ENCODE measurements around the gene TES.

TES gene

DNA sequence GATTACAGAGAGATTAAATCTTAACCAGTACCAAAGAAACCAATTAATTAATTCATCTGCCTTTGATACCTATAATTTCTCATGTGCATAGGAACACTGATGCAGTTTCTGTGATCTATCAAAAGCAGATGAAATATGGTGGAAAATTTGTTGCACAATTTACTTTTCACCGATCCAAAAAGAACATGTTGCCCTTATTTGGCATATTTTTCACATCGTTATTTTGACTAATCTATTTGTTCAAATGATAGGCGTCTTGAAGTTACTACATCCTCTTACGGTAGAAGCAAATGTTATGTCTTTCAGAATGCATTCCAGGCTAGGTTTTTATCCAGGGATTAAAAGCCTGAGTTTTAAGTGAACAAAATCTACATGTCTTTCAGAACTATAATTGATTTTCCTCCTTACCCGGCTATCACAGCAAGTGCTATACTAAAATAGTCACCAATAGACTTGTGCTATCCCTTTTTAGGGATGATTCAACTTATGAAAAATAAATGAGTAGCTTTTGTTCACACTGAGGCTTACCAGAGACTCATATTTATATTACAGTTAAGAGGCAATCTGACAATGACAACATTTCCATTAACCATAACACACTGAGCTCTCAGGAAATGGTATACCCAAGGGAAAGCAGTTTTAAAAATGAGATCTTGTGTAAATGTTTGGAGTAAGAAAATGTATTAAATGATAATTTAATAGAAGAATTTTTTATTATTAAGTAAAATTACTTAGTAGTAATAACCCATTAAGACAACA is 16.8 kb upstream of the TES start:
- no peak for DNase-seq (ENCODE audit: low read depth in 2 of 2)

DNA sequence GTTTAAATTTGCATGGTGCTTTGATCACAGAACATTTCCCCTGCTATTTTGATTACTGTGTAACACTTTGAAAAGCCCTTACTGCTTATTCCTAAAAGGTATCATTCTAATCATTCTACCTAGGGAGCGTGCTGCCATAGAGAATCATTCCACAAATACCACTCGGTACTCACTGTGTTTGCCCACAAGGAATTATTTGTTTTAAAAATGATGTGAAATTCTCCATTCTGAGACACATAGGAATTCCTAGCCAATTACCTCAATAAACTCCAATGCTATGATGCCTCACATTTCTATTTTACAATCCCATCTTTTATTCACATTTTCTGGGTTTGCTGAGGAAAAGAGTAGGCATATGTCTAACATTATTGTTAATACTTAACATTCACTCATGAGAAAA is 16.2 kb upstream of the TES start:
- DNase-seq (ENCODE audit: low read depth in 2 of 2) = no peak

DNA sequence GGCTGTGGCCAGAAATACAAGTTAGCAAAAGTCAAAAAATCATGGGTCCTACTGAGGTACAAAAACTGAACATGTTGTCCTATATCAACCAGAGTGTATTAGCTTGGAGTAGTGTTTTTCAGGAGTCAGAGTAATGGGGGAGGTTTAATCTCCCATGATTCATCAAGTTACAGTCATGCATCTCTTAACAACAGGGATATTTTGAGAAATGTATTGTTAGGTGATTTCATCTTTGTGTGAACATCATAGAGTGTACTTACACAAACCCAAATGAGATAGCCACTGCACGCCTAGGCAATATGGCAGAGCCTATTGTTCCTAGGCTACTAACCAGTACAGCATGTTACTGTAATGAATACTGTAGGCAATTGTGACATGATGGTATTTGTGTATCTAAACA is 14.9 kb upstream of the TES start:
- no peak for DNase-seq (ENCODE audit: low read depth in 2 of 2)

DNA sequence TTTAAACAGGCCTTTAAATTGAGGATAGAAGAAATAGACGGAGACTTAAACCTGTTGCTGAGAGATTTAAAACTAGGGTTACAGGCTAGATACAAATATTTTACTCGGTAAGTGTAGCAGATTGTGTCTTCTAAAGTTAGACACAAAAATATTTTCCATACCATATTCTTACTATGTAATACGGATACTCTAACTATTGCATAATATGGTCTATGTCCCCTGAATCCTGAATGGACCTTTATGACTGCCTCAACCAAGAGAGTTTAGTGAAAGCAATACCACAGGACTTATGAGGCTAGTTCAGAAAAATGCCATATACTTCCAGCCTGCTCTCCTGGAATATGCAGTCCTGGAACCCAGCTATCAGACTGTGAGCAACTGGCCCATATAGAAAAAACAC is 13.4 kb upstream of the TES start:
- no peak for DNase-seq (ENCODE audit: low read depth in 2 of 2)

DNA sequence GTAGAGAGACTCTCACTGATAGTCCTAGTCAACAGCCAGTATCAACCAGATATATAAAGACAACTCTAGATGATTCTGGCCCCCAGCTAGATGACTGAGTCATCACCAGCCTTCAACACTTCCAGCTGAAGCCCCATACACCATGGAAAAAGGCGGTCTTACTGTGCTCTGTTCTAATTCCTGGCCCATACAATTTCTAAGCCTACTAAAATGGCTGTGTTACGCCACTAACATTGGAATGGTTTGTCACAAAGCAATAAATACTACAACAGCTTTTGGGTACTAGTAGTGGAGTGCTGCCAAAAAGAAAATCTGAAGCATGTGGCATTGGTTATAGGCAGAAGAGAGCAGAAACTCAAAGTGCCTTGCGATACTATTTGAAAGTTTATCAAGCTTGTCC is 13.0 kb upstream of the TES start:
- DNase-seq (ENCODE audit: low read depth in 2 of 2) = no peak

DNA sequence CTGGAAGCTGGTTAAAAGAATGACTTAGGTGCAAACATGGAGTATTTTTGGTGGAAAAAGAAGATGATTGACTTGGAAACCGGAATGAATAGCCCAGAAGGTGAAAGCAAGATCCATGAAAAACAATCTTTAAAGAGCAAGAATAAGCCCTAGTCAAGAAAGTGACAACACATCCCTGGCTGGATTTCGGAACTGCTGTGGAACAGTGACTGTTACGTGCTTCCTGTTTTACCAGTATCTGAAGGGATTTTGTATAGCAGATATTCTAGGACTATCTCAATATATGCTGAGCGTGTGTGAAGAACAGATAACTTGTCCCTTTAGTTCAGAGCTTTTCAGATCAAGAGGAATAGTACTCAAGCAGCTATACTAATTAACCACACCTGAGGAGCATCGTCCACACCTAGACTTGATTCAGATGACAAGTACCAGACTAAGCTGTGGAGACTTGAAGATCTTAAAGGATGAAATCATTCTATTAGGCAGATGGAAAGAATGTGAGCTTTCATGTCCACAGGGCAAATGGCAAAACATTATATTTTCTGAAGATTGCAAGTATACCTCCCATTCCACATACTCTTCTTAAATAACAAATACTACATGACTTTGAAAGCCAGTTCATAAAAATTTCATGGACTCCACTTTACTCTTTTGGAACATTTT is 11.5 kb upstream of the TES start:
- DNase-seq (ENCODE audit: low read depth in 2 of 2) = no peak

DNA sequence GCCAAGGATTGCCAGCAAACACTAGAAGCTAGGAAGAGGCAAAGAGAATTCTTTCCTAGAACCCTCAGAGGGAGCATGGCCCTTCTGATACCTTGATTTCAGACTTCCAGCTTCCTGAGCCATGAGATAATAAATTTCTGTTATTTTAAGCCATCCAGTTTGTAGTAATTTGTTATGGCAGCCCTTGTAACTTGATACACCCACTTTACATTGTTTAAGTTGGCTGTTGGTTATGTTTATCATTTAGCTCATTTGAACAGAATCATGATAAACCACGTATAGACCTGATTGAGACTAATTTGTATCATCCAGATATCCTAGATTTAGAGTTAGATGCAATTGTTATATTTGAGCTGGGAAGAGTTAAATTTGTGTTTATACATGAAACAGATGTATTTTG is 9.4 kb upstream of the TES start:
- no peak for DNase-seq (ENCODE audit: low read depth in 2 of 2)

DNA sequence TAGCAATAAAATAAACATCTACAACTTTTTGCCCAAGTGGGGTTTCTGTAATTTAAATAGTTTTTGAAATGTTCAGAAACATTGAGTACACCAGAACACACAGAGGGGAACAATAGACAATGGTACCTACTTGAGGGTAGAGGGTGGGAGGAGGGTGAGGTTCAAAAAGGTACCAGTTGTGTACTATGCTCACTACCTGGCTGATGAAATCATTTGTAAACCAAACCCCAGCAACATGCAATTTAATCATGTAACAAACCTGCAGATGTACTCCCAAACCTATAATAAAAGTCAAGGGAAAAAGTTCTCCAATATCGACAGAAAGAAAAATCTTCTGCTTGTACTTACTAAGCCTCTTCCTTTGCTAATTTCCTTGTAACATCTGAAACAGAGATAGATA is 4.2 kb upstream of the TES start:
- DNase-seq (ENCODE audit: low read depth in 2 of 2) = no peak

DNA sequence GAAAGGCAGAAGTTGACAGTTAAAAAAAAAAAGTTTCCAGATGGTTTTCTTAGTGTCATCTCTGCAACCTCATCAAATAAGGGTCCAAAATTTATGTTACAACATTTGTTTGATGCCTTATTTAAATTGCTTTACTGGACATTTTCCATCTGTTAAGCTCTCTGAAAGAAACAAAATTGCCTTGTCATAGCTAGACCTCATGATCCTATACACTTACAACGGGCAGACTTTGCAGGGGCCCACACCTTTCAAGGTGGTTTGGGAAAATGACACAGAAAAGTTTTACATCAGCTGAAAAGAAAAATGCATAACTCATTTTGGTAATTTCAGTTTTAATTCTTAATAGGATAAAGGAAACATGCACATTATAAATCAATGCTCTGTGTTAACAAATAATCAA is 1.4 kb upstream of the TES start:
- no peak for DNase-seq (ENCODE audit: low read depth in 2 of 2)

DNA sequence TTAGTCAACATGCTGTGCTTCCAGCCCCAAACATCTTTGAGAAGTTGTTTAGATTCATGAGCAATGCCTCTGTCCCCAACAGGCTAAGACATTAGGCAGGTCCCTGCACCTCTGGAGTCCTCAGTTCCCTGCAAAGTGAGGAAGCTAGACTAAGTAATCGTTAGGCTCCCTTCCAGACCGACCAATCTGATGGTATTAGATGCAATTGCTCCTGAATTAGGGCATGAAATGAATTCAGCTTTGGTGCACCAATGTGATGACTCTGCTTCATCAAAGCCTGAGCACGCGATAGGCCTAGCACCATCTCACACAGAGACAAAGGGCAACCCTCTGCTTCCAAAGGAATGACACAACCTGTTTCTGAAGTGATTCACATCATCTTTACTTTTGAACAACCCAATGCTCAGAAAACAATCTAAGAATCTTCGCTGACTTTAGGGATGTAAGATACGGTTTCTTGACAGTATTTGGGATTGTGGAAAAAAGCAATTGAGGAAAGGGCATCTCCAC is 723 bp upstream of the TES start:
- no peak for DNase-seq (ENCODE audit: low read depth in 2 of 2)

DNA sequence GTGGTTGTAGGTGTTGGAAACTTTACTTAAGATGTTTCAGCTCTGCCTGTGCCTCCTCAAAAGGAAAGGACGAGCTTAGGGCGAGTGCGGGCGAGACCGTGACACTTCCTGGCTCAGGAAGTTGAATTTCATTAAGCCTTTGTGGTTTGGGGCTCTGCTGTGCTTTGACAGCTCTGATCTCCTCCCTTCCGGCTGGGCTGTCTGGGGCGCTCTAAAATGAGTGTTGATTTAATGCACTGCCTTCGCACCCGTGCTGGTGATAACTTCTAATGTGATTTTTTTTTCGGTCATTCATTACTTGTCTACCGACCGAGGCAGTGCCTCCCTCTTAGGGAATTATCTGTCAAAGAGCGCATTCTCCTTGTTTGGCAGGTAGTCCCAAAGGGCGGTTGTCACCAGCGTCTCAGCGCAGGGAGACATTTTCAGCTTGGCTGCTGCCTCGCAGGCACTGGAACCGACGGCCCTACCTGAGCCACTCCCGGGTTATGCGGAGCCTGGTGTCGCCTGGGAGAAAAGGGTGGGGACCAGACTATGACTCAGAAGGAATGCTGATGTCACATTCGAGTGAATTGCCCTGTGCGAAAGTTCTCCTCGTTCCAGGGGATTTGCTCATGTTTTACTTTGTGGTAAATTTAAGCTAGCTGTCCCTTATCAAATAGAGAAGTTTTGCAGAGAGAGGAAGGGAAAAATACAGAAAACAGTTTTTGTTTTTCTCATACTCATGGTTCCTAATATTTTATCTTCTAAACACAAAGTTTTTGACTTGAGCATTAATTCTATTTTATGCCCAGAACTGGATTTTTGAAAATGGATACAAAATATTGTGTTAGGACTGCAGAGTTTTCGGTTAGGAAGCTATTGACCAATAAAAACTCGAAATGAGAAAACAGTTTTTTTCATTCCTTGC is 920 bp downstream of the TES start:
- peak; percentile 57 to 65 for DNase-seq (ENCODE audit: low read depth in 2 of 2)

DNA sequence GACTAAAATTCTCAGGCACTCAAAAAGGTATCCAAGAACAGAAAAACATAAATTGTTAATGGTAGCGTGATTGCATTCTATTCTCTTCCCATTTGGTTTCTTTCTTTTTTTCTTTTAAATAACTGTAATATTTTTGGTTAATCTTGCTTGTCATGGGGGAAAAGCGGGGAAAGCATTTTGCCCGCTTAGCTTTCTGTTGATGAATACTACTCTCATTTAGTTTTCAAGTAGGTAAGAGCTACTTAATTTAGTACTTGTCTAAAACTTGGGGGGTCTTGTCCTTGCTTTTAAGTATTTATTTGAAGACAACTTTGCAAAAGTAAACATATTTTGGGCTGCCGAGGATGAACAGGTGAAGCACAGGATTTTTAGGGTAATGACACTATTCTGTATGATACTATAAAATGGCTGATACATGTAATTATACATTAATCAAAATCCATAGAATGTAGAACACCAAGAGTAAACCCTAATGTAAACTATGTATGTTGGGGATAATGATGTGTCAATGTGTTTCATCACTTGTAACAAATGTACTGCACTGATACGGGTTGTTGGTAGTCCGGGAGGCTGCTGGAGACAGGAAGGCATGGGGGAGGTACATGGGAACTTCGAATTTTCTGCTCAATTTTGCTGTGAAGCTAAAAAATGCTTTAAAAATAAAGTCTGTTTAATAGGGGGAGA is 1.7 kb downstream of the TES start:
- DNase-seq (ENCODE audit: low read depth in 2 of 2) = no peak

DNA sequence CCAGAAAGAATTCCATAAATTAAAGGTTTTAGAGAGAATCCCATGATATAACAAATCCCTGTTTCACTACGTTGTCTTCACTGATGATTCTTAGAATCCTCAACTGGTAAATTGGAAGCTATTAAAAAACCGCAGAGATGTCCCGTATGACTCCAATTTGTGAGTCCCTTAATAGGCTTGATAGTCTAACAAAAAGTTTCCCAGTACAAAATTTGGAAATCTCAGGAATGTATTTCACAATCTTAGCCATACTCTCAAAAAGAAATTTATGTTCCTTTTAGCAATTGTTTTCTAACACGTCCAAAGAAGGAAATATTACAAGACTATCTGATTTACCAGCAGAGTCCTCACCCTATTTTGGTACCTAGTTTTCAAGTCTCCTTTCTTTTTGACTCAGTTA is 2.5 kb downstream of the TES start:
- DNase-seq (ENCODE audit: low read depth in 2 of 2) = no peak

DNA sequence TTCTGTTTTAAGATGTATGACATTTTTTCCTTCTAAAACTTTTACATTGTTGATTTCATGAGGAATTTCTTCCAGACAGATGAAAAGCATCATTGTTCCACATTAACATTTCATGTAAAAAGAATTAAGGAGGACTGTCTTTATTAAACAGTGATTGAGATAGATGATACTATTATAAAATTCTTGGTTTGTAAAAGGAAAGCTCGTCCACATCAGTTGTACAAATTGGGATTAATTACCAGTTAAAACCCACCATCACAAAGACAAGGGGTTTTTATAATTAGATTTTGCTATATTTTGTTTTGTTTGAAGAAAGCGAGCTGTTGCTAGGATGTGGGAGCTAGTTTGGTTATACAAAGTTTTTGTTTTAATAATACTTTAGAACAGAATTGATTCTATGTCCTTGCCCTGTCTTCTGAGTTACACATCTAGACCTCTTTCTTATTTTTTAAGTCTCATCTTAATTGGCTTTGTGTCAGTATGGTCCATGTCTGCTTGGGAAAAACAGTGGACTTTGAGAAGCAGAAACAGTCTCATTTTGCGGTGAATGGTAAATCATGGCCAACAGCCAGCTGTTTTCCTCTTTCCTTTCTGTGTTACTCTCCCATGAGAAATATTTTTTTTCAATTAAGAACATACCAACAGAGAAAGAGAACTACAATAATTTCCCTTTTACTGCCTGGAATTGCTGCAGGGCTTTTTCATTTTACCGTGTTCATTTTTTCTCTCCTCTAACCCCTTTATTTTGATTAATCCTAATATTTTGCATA is 3.2 kb downstream of the TES start:
- DNase-seq (ENCODE audit: low read depth in 2 of 2) = no peak

DNA sequence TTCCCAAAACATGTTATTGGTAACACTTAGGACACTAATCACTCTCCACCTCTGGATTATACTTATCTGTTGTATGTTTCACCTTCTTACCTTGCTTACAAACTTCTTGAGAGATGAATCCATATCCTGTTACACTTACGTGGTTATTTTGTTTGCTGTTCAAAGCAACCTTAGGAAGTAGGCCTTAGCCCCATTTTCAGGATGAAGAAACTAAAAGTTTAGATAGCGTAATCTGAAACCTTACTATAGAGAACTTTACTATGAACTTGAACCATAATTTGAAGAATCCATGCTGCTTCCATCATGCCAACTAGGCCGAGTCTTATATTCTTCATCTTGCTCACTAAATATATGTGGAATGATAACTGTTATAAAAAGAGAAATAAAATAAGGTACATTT is 4.6 kb downstream of the TES start:
- DNase-seq (ENCODE audit: low read depth in 2 of 2) = no peak

DNA sequence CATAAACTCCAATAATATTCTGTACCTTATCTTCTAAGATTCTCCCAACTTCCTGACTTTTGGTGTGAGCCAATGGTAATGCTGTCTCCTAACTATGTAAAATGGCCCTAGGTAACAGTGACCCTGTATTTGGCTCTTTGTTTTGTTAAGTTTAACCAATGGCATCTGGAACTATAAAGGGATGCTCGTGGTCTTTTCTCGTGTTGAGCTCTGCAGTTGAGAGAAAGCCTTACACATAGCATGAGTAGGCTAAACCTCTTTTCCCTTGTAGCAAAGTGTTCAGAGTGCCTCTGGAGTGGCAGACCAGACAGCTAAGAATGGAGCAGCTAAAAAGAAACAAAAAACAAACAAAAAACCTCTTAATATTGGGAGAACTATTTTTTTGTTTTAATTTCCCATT is 5.2 kb downstream of the TES start:
- no peak for DNase-seq (ENCODE audit: low read depth in 2 of 2)

DNA sequence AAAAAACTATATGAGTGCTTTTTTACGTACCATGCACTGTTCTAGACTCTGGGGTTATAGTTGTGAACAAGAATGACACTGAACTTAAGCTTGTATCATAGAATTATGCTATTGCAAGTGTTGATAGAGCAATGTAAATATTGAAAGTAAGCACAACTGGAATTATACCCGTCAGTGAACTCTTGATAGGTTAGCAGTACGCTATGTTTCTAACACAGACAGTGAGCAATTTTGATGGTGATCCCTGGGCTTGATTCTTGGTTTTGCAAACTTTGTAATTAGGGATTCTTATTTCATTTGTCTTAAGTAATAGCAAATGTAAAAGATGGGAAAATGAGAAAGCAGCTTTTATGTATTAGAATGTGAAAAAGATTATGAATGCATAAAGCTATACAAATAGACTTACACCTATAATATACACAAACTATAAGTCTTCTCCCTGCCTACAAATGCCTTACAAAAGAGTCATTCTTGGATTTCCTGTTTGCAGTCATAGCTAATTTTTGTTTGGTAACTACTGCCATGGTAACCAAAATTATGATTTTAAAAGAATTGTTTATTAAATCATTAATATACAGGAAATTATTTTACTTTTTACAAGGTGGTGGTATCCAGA is 6.7 kb downstream of the TES start:
- no peak for DNase-seq (ENCODE audit: low read depth in 2 of 2)

DNA sequence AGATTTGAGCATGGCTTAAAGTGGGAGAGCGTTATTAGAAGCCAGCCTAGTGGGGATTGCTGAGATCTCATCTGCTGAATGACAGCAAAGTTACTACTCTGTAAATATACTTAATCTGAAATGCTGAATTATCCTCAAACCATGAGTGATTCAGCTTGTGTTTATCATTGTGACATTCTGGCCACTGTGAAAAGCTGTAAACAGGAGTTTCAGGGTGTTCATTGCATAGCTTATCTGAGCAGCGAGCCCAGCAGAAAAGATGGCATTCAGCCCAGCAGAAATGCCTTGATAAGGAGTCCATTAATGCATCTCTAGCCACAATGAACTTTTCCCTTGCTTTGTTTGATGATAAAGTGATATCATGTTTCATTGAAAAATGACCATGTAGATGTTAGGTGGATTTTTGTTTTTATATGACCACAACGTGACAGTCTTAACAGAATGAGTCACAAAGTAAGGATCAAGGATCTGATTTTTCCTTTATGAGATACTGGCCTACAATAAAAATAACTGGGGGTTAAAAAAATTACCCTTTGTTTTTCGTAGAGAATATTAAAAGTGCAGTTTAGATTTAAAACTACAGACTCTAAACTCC is 7.8 kb downstream of the TES start:
- no peak for DNase-seq (ENCODE audit: low read depth in 2 of 2)

DNA sequence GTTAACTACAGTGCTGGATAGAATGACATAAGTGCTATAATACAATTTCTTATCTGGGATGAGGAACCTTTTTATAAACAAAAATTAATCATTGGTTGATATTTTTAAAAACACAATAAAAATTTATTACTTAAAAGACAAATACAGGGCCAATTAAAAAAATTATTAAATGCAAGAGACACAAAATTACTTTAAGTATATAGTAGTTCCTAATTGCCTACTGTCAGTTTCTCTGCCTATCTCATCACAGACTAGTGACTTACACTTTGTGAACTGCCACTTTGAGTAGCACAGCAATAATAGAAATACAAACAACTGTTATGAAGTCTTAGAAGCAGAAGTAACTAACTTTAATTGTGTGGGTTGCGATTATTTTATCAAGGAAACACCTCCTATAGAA is 8.4 kb downstream of the TES start:
- no peak for DNase-seq (ENCODE audit: low read depth in 2 of 2)

DNA sequence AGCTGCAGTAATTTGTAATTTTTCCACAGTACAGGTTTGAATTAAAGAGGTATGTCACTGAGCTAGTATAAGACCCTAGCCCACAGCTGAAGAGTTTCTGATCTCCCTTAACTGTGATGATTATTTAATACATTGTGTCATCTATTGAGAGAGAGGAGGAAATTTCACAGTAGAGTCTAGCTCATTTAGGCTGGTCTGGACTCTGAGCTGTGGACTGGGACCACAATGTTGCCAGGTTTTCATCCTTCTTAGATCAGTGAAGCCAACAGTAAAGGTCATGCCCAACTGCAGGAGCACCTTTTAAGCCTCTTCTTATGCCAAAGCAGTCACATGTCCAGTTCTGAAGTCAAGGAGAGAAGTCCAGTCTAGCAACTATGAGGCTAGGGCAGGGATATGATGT is 8.9 kb downstream of the TES start:
- no peak for DNase-seq (ENCODE audit: low read depth in 2 of 2)

Data from stimulated activated CD8-positive, alpha-beta memory T cell treated with anti-CD3 and anti-CD28 coated beads, Interleukin-2, amount 100 ng/mL, for 1 hour (primary cell).